Upper lobe of right lung (tissue), 1 donor: ENCODE measurements around the gene HLF. TPM values are rescaled to one million over a fixed set of nuclear protein-coding genes. Genes with fewer than 3 reads are reported as not detected.

Experiments
- ATAC-seq: fragments of 200-7000 bp; cut with Tn5 transposase; one replicate; pipeline ENCODE4 v1.9.1; 2020; ENCODE audit warnings: mild to moderate bottlenecking, moderate library complexity
- DNase-seq: peaks from one replicate; pipeline ENCODE4 v3.0.0-alpha.2; 2020
- H3K27ac ChIP-seq: fragments of 200-600 bp; one replicate; pipeline ENCODE4 v1.8.0; 2022
- H3K27me3 ChIP-seq: fragments of 200-600 bp; one replicate; pipeline ENCODE4 v1.8.0; 2022; ENCODE audit warnings: mild to moderate bottlenecking
- H3K36me3 ChIP-seq: fragments of 200-600 bp; one replicate; pipeline ENCODE4 v1.8.0; 2022
- H3K4me1 ChIP-seq: fragments of 200-600 bp; one replicate; pipeline ENCODE4 v1.8.0; 2022
- H3K4me3 ChIP-seq: fragments of 200-600 bp; one replicate; pipeline ENCODE4 v1.8.0; 2022; ENCODE audit warnings: mild to moderate bottlenecking
- H3K9me3 ChIP-seq: fragments of 200-600 bp; one replicate; pipeline ENCODE4 v1.8.0; 2022
- intact Hi-C: fragments of 100-400 bp; cut with DNase I; formaldehyde crosslinking; loops from one replicate; pipeline ENCODE4 v1.11.0; 2022
- total RNA-seq: library from RNA; stranded (reverse); fragmentation: NEBNext Ultra II Directional; extraction: Animal tissue kit (Norgen Biotek cat#: 25700); gene quantifications from one replicate; pipeline ENCODE4 v1.2.1, GENCODE V29; 2021
- TF ChIP-seq, protein P1 (sequence below): fragments of 200-600 bp; IDR thresholded peaks from one replicate; pipeline ENCODE4 v1.8.0; 2022; ENCODE audit warnings: antibody characterized with exemption
- donor health status: DM: no; HTN: yes; CAD: no; lungs with severe emphysema.

The HLF gene
- total RNA-seq, 1 donor from 2014 or later: 31.8 TPM

GRCh38 chr17:55336426-55336825 is 71.7 kb downstream of the HLF start:
- H3K9me3 ChIP-seq: no peaks in the 10 kb centered on the region
- H3K36me3 ChIP-seq: no peaks in the 10 kb centered on the region
- no peak for DNase-seq
- H3K27ac ChIP-seq: no peak overlapping the region
- intact Hi-C loops: no loop called here
- H3K4me3 ChIP-seq: no peak overlapping the region
- ATAC-seq: no peak
- no peaks in the 10 kb centered on the region for H3K4me1 ChIP-seq
- TF ChIP-seq, protein P1, sequence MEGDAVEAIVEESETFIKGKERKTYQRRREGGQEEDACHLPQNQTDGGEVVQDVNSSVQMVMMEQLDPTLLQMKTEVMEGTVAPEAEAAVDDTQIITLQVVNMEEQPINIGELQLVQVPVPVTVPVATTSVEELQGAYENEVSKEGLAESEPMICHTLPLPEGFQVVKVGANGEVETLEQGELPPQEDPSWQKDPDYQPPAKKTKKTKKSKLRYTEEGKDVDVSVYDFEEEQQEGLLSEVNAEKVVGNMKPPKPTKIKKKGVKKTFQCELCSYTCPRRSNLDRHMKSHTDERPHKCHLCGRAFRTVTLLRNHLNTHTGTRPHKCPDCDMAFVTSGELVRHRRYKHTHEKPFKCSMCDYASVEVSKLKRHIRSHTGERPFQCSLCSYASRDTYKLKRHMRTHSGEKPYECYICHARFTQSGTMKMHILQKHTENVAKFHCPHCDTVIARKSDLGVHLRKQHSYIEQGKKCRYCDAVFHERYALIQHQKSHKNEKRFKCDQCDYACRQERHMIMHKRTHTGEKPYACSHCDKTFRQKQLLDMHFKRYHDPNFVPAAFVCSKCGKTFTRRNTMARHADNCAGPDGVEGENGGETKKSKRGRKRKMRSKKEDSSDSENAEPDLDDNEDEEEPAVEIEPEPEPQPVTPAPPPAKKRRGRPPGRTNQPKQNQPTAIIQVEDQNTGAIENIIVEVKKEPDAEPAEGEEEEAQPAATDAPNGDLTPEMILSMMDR: no peak
- no peaks in the 10 kb centered on the region for H3K27me3 ChIP-seq

GRCh38 chr17:55340176-55340575 is 75.4 kb downstream of the HLF start:
- ATAC-seq (no peak), DNase-seq (no peak)
- Histone ChIP-seq H3K4me3 (no peak overlapping the region), H3K27ac (no peak overlapping the region), H3K4me1 (no peaks in the 10 kb centered on the region), H3K36me3 (no peaks in the 10 kb centered on the region), H3K27me3 (no peaks in the 10 kb centered on the region), H3K9me3 (no peaks in the 10 kb centered on the region)
- intact Hi-C loops: no loop called here
- TF ChIP-seq, protein P1: no peak

- TF ChIP-seq, protein P1: no peak
- Histone ChIP-seq H3K4me3 (no peak overlapping the region), H3K27me3 (no peaks in the 10 kb centered on the region), H3K9me3 (no peaks in the 10 kb centered on the region), H3K27ac (no peak overlapping the region), H3K4me1 (no peaks in the 10 kb centered on the region), H3K36me3 (no peaks in the 10 kb centered on the region)
- intact Hi-C loops: no loop called here
- ATAC-seq (no peak), DNase-seq (no peak)
These were observed 75.9 kb downstream of the HLF start for GRCh38 chr17:55340686-55341085.

GRCh38 chr17:55341432-55341831 is 76.7 kb downstream of the HLF start:
- intact Hi-C loops: no loop called here
- H3K27ac ChIP-seq: no peak overlapping the region
- H3K27me3 ChIP-seq: no peaks in the 10 kb centered on the region
- DNase-seq (no peak), ATAC-seq (no peak)
- H3K4me3 ChIP-seq: no peak overlapping the region
- TF ChIP-seq, protein P1: no peak
- no peaks in the 10 kb centered on the region for H3K4me1 ChIP-seq
- H3K9me3 ChIP-seq: no peaks in the 10 kb centered on the region
- H3K36me3 ChIP-seq: no peaks in the 10 kb centered on the region

DNA sequence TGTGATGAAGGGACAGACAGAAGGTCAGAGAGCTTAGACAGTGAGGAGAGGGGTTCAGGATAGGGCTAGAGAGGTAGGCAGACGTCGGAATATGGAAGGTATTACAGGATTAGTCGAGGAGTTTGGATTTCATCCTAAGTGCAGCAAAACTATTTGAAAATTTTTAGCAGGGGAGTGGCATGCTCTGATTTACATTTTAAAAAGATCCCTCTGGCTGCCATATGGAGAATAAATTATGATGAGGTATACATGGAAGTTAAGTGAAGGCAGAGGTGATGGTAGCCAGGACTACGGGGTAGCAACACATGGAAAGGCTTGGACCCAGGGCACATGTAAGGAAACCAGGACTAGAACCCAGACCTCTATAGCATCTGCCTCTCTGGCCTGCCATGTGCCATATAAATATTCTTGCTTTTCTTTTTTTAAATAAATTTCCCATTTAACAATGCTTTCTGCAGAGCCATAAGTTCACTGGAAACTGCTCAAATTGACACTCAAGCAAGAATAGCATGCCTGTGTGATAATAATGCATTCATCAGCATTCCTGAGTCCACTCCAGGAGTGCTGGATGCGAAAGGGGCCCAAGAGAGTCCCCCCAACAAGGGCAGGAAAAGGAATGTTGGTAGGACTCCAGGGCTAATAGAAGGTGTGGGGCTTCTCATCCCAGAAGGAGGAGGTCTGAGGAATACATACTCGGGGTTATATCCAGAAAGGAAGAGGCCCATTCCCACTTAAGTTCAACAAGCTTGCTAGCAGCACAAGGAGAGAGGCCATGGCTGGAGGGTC is 78.2 kb downstream of the HLF start:
- no peaks in the 10 kb centered on the region for H3K9me3 ChIP-seq
- intact Hi-C loops: no loop called here
- DNase-seq (no peak), ATAC-seq (no peak)
- no peak overlapping the region for H3K27ac ChIP-seq
- H3K4me3 ChIP-seq: no peak overlapping the region
- no peaks in the 10 kb centered on the region for H3K27me3 ChIP-seq
- TF ChIP-seq, protein P1: no peak
- H3K36me3 ChIP-seq: no peaks in the 10 kb centered on the region
- no peaks in the 10 kb centered on the region for H3K4me1 ChIP-seq
